GM19023 (cell line): ENCODE measurements around the gene DCTN4.
"Not testable (repeated sequence)": the region's sequence is repeated elsewhere in the genome, so short reads cannot be mapped to it uniquely, and the experiment has no call there.

Experiments used
- ATAC-seq: cut with Tn5 transposase; IDR thresholded peaks from one replicate; pipeline ENCODE4 v1.9.1; 2021; ENCODE audit warnings: mild to moderate bottlenecking, moderate library complexity; ENCODE audit not compliant: unreplicated experiment

The DCTN4 gene

GRCh38 chr5:150758531-150759333, at the start of gene DCTN4:
DCTN4 (minus strand) TSS chr5:150759017; CDS start chr5:150758993, 24 bp downstream.
- ATAC-seq, result peak; percentile 96

- ATAC-seq, result no peak
Observed at GRCh38 chr5:150804388-150804787, 45.6 kb upstream of the DCTN4 start.

- ATAC-seq, result no peak
Observed at GRCh38 chr5:150801117-150801927, 42.5 kb upstream of the DCTN4 start.

GRCh38 chr5:150797384-150797783, 38.6 kb upstream of the DCTN4 start:
- no peak for ATAC-seq

DNA sequence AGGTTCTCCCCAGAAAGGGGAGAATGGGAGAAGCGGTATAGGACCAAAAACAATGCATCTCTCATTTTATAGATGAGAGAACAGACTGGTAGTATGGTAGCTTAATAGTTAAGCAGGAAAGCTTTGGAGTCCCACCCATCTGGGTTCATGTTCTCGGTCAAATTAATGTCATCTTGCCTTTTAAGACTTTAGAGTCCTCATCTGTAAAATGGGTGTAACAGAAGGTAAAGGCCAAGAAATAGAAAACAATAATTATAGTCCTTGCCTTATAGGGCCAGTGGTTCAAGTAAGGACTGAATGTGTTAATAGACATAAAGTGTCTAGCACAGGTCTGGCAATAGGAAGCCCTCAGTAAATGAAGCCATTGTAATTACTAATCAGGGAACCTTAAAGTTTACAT, 36.1 kb upstream of the DCTN4 start:
- ATAC-seq, result no peak

DNA sequence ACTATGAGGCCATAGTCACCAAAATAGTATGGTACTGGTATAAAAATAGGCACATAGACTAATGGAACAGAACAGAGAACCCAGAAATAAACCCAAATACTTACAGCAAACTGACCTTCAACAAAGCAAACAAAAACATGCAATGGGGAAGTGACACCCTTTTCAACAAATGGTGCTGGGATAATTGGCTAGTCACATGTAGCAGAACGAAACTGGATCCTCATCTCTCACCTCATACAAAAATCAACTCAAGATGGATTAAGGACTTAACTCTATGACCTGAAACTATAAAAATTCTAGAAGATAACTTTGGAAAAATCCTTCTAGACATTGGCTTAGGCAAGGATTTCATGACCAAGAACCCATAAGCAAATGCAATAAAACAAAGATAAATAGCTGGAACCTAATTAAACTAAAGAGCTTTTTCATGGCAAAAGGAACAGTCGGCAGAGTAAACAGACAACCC, 34.6 kb upstream of the DCTN4 start:
- not testable (repeated sequence) for ATAC-seq

- ATAC-seq, result no peak
Observed at GRCh38 chr5:150791536-150791935, 32.7 kb upstream of the DCTN4 start.

DNA sequence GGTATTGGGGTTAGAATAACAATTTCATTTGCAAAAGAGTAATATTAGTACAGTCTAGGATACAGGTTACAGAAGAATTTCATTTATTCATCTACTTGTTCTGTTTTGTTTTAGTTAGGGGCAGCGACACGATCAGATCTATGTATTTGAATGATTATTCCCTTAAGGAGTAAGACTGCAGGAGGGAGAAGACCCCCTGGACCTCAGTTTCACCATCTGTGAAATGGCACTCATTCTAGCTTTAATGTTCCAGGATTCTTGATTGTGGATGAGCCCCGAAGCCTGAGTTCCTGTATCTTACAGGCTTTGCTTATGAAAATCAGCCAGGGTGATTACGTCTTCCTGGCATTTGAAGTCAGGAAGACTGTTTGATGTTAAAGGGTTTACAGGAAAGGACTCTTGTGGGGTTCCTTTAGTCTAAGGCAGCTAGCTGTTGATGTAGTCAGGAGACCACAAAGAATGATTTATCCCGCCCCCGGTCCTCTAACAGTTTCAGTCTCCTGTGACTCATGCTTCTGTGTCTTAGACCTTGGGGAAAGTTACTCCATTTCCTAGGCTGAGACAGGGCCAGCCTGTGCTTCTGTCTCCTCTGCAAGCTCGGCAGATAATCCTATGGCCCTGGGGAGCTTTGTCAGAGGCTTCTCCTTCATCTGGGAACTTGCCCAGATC, 31.3 kb upstream of the DCTN4 start:
- ATAC-seq, result peak; percentile 96

- no peak for ATAC-seq
Observed at GRCh38 chr5:150789450-150789849, 30.6 kb upstream of the DCTN4 start.

GRCh38 chr5:150788977-150789376, 30.2 kb upstream of the DCTN4 start:
- no peak for ATAC-seq

GRCh38 chr5:150787656-150788055, 28.8 kb upstream of the DCTN4 start:
- ATAC-seq, result no peak

GRCh38 chr5:150786876-150787275, 28.1 kb upstream of the DCTN4 start:
- ATAC-seq, result no peak

DNA sequence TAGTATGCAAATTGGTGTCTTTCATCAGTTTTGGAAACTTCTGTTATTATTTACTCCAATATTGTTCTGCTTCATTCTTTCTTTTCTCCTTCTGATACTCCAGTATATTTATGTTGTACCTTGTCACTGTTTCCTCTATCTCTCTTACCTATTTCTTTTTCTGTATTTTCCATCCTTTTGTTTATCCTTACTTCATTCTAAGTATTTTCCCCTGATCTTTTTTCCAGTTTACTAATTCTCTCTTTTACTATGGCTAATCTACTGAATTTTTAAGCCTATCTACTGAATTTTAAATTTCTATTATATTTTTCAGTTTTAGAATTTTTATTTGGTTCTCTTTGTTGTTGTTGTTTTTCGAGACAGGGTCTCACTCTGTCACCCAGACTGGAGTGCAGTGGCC, 27.1 kb upstream of the DCTN4 start:
- no peak for ATAC-seq

- ATAC-seq, result peak; percentile 36
Observed at GRCh38 chr5:150783422-150783928, 24.7 kb upstream of the DCTN4 start.

DNA sequence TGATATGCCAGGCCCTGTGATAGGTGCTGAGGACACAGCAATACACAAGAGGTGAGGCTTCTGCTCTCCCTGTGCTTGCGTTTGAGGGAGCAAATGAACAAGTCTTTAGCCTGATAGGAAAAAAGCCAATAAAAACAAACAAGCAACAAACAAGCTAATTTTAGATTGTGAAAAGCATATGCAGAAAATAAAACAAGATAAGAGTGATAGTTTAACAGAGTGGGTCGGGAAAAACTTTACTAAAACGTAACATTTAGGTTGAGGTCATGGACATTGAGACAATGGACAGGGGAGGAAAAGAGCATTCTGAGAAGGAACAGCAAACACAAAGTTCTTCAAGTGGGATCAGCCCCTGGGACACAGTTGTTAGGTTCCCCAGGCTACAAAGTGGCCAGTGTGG, 24.0 kb upstream of the DCTN4 start:
- ATAC-seq, result no peak

GRCh38 chr5:150781706-150782614, 23.1 kb upstream of the DCTN4 start:
- no peak for ATAC-seq

DNA sequence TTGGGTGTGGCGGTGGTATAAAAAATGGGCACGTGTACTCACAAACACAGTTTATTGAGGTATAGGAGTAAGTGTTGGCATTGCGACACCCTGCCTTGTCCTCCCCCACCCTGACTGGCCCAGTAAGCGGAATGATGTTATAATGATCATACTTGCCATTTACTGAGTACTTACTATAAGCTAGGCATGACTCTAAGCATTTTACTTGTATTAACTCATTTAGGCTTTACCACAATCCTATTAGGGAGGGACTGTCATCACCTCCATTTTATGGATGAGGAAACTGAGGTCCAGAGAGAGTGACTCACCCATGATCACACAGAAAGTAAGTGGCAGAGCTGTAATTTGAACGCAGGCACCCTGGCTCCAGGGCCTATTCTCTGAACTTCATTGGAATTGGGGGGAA, 22.0 kb upstream of the DCTN4 start:
- no peak for ATAC-seq

GRCh38 chr5:150780187-150780692, 21.4 kb upstream of the DCTN4 start:
- ATAC-seq, result peak; percentile 64

DNA sequence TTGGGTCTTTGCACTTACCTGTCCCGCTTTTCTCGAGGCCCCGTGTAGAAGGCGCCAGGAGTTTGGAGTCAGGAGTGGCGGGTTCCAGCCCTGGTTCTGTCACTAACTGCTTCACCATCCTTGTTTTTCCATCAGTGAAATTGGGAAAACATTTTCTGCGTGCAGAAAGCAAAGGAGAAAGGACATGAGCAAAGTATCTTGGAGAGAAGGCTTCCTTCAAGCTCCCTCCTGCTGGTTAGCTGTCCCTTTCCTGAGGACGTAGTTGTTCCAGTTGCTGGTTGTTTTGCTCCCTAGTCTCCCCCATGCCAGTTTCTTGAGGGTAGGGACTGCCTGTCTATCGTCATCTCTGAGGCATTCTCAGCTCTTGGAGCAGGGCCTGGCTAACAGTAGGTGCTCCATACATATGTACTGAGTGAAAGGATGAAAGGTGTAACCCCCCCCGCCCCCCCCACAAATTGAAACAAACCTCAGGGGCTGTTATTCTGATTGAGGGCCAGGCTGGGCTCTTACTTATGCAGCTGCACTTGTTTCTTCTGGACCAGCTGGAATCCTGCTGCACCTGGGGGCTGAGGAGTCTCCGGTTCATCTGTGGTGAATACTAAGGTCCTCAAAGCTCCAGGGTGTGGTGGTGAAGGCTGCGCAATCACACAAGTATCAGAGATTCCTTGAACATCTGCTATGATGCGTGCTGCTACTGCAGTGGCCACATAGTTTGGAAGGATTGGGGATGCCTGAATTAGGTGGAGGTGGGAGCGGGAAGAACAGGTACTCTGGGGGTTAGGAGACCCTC, 20.8 kb upstream of the DCTN4 start:
- ATAC-seq, result no peak
